OCI-LY7 (cell line): ENCODE measurements around the gene BABAM1. TPM values are rescaled to one million over a fixed set of nuclear protein-coding genes. Genes with fewer than 3 reads are reported as not detected.

Experiments
- BruUV-seq: library from RNA; stranded (reverse); fragments of 400-500 nt; replicated peaks from 2 replicates; lab custom pipeline; 2021; lab: Mats Ljungman, UMichigan
- CTCF ChIA-PET: fragments of 300-600 bp; sonication (Branson Sonifier 250); formaldehyde crosslinking; loops from one replicate; lab custom pipeline; 2022; ENCODE audit warnings: antibody characterized with exemption; ENCODE audit not compliant: unreplicated experiment; lab: Charles Lee
- POLR2A ChIA-PET: fragments of 300-600 bp; sonication (Branson Sonifier 250); formaldehyde crosslinking; loops from one replicate; lab custom pipeline; 2022; ENCODE audit warnings: antibody characterized with exemption; lab: Charles Lee
- DNase-seq: peaks from one replicate; pipeline ENCODE4 v3.0.0-alpha.2; 2015; ENCODE audit warnings: low spot score
- H2AFZ ChIP-seq: fragments of 200-600 bp; sonication (generic), shearing (Covaris generic); 2 replicates; pipeline ENCODE4 v1.6.1; 2014; ENCODE audit warnings: mild to moderate bottlenecking, antibody characterized with exemption, low read length, moderate library complexity
- H3K27ac ChIP-seq: fragments of 200-600 bp; sonication (generic); 2 replicates; pipeline ENCODE4 v1.5.1; 2014; ENCODE audit warnings: mixed run types, low read depth, mild to moderate bottlenecking, moderate library complexity, low read length, inconsistent platforms; ENCODE audit not compliant: poor library complexity, severe bottlenecking
- H3K36me3 ChIP-seq: fragments of 200-600 bp; sonication (generic); 2 replicates; pipeline ENCODE4 v1.6.1; 2014; ENCODE audit warnings: mild to moderate bottlenecking, antibody characterized with exemption, low read length, moderate library complexity, mixed read lengths; ENCODE audit not compliant: insufficient read depth
- H3K4me1 ChIP-seq: fragments of 200-600 bp; sonication (generic); 2 replicates; pipeline ENCODE4 v1.5.1; 2014; ENCODE audit warnings: mild to moderate bottlenecking, low read length; ENCODE audit not compliant: insufficient read depth, poor library complexity, severe bottlenecking
- H3K4me2 ChIP-seq: fragments of 200-600 bp; sonication (generic); 2 replicates; pipeline ENCODE4 v1.6.1; 2014; ENCODE audit warnings: mild to moderate bottlenecking, low read length
- H3K4me3 ChIP-seq: fragments of 200-600 bp; sonication (generic); 2 replicates; pipeline ENCODE4 v1.5.1; 2014; ENCODE audit warnings: mild to moderate bottlenecking, low read depth, low read length; ENCODE audit not compliant: poor library complexity, severe bottlenecking
- H3K79me2 ChIP-seq: fragments of 200-600 bp; sonication (generic); 2 replicates; pipeline ENCODE4 v1.6.1; 2016; ENCODE audit warnings: low read depth, mild to moderate bottlenecking, low read length, moderate library complexity, mixed read lengths; ENCODE audit not compliant: insufficient read depth
- H3K9me2 ChIP-seq: fragments of 200-600 bp; sonication (generic); 2 replicates; pipeline ENCODE4 v1.6.1; 2016; ENCODE audit warnings: mild to moderate bottlenecking, low read length, mixed read lengths; ENCODE audit not compliant: insufficient read depth
- H3K9me3 ChIP-seq: fragments of 200-600 bp; sonication (generic); 2 replicates; pipeline ENCODE4 v1.6.1; 2014; ENCODE audit warnings: mild to moderate bottlenecking, mixed run types, low read length, mixed read lengths
- H4K20me1 ChIP-seq: fragments of 200-600 bp; sonication (generic); 2 replicates; pipeline ENCODE4 v1.6.1; 2014; ENCODE audit warnings: mild to moderate bottlenecking, antibody characterized with exemption, low read length, moderate library complexity, mixed read lengths; ENCODE audit not compliant: insufficient read depth
- EZH2phosphoT487 ChIP-seq: fragments of 200-600 bp; sonication (generic); IDR thresholded peaks from 2 replicates; pipeline ENCODE4 v1.6.1; 2018; ENCODE audit warnings: low read depth, borderline replicate concordance, mild to moderate bottlenecking, mixed run types, antibody characterized with exemption, low read length, moderate library complexity, mixed read lengths
- intact Hi-C: fragments of 100-400 bp; cut with micrococcal nuclease; formaldehyde crosslinking; loops from one replicate; pipeline ENCODE4 v1.10.0; 2022; ENCODE audit not compliant: unreplicated experiment
- total RNA-seq, 2 experiments: library from RNA; depleted of rRNA in 1 of 2; stranded (reverse); fragments of >200 nt in 1 of 2; shearing (Covaris generic) in 1 of 2; gene quantifications; 2 replicates each; pipeline ENCODE4 v1.2.3, GENCODE V29; 2014 to 2022
- TF ChIP-seq, protein P1 (sequence below): fragments of 200-600 bp; sonication (generic); conservative IDR thresholded peaks from 2 replicates; pipeline ENCODE4 v1.5.1; 2014; ENCODE audit warnings: mild to moderate bottlenecking, antibody characterized with exemption, low read length, moderate library complexity, mixed read lengths

BABAM1 gene
- total RNA-seq, 2 experiments from 2014 or later: 79.0 to 118 TPM

DNA sequence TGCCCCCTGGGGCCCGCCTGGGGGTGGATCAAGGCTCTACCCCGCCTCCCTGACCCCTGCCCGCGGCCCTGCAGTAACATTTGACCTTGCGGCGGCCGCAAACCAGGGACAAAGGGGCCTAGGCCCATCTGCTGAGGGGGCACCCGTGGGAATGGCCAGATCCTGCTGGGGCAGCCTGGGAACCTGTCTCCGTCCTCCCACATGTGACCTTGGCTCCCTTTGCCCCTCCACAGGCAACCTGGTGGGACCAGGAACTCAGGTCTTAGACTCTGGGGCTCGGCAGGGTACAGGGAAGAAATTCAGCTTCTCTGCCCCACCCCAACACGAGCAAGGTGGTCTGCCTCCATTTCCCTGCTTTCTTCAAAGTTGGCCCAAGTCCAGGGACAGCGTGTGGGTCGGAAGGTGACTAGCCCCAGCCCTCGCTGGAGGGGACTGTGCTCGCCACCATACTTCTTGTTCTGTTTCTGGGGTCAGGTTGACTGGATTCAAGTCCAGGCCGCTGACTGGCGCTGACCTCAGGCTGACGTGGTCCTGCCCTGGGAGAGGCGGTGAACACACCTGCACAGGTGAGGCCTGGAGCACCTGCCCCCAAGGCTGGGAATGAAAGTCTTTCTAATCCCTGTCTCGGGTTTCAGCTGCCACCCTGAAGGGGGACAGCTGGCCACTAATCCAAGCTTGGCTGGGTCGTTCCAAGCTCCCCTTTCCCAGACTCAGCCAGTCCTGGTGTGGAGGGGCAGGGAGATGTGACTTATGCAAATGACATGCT lies 19.0 kb upstream of the BABAM1 start:
- ChIA-PET CTCF (interaction anchor here (0.6 kb wide), 1 partner anchor 17 kb away, joined by 3 read pairs; no protein-coding TSS in a partner anchor), POLR2A (interaction anchor here (0.6 to 1.1 kb wide), 5 partner anchors 11 to 92 kb away, joined by 3 to 4 read pairs (median 3); partner anchors contain the start of gene BABAM1)
- Histone ChIP-seq H3K4me3 (no peak overlapping the region), H4K20me1 (no peaks in the 10 kb centered on the region), H3K79me2 (peaks cover 16% of the 10 kb centered on the region; the same call in 1 of the 2 replicates), H3K27ac (no peak overlapping the region), H3K9me2 (no peaks in the 10 kb centered on the region), H3K4me2 (no peak overlapping the region), H3K36me3 (no peaks in the 10 kb centered on the region), H2AFZ (no peak overlapping the region), H3K9me3 (no peaks in the 10 kb centered on the region), H3K4me1 (peaks cover 26% of the 10 kb centered on the region)
- no peak for DNase-seq
- TF ChIP-seq, protein P1, sequence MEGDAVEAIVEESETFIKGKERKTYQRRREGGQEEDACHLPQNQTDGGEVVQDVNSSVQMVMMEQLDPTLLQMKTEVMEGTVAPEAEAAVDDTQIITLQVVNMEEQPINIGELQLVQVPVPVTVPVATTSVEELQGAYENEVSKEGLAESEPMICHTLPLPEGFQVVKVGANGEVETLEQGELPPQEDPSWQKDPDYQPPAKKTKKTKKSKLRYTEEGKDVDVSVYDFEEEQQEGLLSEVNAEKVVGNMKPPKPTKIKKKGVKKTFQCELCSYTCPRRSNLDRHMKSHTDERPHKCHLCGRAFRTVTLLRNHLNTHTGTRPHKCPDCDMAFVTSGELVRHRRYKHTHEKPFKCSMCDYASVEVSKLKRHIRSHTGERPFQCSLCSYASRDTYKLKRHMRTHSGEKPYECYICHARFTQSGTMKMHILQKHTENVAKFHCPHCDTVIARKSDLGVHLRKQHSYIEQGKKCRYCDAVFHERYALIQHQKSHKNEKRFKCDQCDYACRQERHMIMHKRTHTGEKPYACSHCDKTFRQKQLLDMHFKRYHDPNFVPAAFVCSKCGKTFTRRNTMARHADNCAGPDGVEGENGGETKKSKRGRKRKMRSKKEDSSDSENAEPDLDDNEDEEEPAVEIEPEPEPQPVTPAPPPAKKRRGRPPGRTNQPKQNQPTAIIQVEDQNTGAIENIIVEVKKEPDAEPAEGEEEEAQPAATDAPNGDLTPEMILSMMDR: no peak
- TF ChIP-seq EZH2phosphoT487: no peak
- BruUV-seq: no TSS peak
- intact Hi-C loops: loop anchor here (10.0 kb wide), 1 partner anchor 353 kb away; no protein-coding TSS in a partner anchor

DNA sequence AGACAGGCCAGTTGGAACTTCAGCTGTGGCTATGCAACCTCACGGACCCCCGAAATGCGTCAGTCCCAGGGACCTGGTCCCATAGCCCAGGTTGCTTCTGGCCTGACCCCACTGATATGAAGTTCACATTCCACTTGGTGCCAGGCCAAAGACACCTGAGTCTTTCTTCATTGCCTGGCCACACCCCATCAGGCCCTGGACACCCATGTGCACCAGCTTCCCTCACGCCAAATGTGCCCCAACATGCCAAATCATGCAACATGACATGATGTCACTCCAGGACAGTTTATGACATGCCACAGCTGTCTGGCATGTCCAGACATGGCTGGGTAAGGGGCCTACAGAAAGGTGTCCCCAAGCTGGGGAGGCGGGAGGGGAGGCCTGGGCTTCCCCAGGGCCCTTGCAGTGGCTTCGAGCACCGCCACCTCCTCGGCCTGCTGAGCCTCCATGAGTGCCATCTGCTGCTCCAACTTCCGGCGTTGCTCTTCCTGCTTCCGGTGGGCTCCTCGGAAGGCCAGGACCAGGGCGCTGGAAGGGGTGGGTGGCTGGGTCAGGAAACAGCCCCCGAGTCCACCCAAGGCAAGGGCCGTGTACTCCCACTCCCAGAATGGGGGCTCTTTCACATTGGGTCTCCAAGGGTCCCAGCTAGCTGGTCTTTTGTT lies 17.2 kb upstream of the BABAM1 start:
- Histone ChIP-seq H4K20me1 (no peaks in the 10 kb centered on the region), H3K27ac (no peak overlapping the region), H3K36me3 (no peaks in the 10 kb centered on the region), H2AFZ (no peak overlapping the region), H3K79me2 (no peaks in the 10 kb centered on the region), H3K4me1 (peaks cover 11% of the 10 kb centered on the region), H3K4me2 (no peak overlapping the region), H3K9me3 (no peaks in the 10 kb centered on the region), H3K9me2 (no peaks in the 10 kb centered on the region), H3K4me3 (no peak overlapping the region)
- CTCF ChIA-PET: interaction anchor here (0.6 kb wide), 1 partner anchor 171 kb away, joined by 3 read pairs; no protein-coding TSS in a partner anchor
- TF ChIP-seq, protein P1: no peak
- no peak for TF ChIP-seq EZH2phosphoT487
- BruUV-seq: no TSS peak
- DNase-seq: no peak
- intact Hi-C loops: loop anchor here (10.0 kb wide), 1 partner anchor 355 kb away; no protein-coding TSS in a partner anchor
- POLR2A ChIA-PET: interaction anchor here (0.6 to 0.7 kb wide), 2 partner anchors 86 to 182 kb away, joined by 3 to 6 read pairs; no protein-coding TSS in a partner anchor
